Fibroblast of lung (primary cell): ENCODE data around the gene POLR1F.

ENCODE experiments used
- CTCF ChIP-seq, 2 donors: IDR thresholded peaks in 1 of 2; conservative IDR thresholded peaks in 1 of 2; 1 replicate in 1 of 2; 2 replicates in 1 of 2; pipeline ENCODE4 v1.5.1; 2011 to 2012; ENCODE audit warnings: low read length in 2 of 2, control low read depth in 1 of 2, inconsistent platforms in 1 of 2, low read depth in 1 of 2, mild to moderate bottlenecking in 1 of 2
- EZH2 ChIP-seq: IDR thresholded peaks from 2 replicates; pipeline ENCODE4 v1.5.1; 2012; ENCODE audit warnings: low read length, control low read depth, mild to moderate bottlenecking; ENCODE audit errors: missing control alignments

- TF ChIP-seq CTCF (conservative IDR thresholded peaks at IDR 0.05 in 1 of 2, IDR thresholded peaks at IDR 0.05 in 1 of 2; ENCODE audit: low read depth in 1 of 2, low read length in 2 of 2) (no peak), EZH2 (no peak)
Measured at GRCh38 chr7:19749658-19750057, 40.8 kb upstream of the POLR1F start.
